AML-193 (cell line): ENCODE results near the gene DRD4.

Experiments
- DNase-seq, 2 experiments: peaks; one replicate each; lab custom pipeline; 2025; lab: John Stamatoyannopoulos, UW

Gene DRD4

GRCh38 chr11:610146-610801 lies 26.8 kb upstream of the DRD4 start:
- no peak for DNase-seq

GRCh38 chr11:611001-611996 lies 25.8 kb upstream of the DRD4 start:
- no peak for DNase-seq

DNA sequence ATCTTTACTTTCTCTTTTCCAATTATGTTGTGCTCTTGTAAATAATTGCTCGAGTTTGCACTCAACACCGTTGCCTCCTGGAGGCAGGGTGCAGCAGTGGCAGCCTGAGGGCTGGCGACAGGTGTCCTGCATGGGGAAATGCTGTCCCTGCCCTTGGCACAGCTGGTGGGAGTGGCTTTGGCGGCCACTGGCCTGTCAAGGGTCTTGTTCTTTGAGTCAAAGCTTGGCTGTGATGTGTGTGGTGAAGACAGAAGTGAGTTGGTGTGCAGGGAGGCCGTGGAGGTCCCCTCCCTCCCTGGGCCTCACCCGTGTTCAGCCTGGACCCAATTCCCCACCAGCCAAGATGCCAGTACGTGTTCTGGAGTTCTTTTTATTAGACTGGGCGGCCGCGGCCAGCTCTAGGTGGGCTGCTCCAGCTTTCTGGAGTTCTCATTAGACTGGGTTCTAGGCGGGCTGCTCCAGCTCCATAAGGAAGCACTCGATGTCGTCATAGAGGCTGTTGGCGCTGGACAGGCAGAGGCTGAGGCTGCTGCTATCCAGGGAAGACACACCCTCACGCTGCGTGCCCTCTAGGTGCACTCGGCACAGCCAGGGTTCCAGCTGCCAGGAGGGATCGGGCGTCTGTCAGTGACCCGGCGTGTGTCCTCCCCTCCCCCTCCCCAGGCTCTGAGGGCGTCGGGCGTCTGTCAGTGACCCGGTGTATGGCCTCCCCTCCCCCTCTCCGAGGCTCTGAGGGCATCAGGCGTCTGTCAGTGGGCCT lies 24.7 kb upstream of the DRD4 start:
- DNase-seq = no peak

DNA sequence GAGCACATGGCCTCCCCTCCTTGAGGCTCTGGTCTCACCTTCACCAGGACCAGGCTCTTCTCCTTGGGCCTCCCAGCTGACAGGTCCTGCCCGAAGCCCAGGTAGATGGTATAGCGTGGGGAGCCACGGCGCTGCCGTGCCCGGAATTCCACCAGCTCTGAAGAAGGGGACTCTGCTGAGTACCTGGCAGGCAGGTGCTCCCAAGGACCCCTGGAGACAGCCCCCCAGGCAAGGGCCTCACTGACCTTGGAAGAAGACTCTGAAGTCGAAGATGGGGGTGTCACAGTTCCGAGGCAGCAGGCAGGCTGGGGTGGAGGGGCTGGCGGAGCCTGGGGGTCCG lies 24.1 kb upstream of the DRD4 start:
- no peak for DNase-seq

DNA sequence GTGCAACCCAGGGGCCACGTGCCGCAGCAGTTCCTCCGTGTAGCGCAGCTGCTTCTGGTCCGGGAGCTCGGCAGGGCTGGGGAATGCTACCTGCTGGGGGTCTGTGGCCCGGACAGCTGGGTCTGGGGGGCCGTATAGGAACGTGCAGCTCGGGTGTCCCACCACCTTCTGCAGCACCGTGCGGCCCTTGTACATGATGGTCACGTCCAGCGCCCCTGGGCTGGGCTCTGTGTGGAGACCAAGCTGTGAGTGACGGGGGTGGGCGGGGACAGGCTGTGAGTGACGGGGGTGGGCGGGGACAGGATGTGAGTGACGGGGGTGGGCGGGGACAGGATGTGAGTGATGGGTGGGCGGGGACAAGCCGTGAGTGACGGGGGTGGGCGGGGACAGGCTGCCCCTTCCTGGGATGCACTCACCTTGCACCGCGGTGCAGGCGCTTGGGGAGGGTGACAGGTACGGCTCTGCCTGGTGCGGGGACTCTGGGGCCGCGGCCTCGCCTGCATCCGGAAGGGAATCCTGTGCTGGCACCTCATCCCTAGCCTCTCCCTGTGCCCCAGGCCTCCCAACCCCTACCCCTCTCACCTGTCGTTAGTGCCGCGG lies 23.6 kb upstream of the DRD4 start:
- DNase-seq = no peak

GRCh38 chr11:614021-614622 lies 22.9 kb upstream of the DRD4 start:
- no peak for DNase-seq

DNA sequence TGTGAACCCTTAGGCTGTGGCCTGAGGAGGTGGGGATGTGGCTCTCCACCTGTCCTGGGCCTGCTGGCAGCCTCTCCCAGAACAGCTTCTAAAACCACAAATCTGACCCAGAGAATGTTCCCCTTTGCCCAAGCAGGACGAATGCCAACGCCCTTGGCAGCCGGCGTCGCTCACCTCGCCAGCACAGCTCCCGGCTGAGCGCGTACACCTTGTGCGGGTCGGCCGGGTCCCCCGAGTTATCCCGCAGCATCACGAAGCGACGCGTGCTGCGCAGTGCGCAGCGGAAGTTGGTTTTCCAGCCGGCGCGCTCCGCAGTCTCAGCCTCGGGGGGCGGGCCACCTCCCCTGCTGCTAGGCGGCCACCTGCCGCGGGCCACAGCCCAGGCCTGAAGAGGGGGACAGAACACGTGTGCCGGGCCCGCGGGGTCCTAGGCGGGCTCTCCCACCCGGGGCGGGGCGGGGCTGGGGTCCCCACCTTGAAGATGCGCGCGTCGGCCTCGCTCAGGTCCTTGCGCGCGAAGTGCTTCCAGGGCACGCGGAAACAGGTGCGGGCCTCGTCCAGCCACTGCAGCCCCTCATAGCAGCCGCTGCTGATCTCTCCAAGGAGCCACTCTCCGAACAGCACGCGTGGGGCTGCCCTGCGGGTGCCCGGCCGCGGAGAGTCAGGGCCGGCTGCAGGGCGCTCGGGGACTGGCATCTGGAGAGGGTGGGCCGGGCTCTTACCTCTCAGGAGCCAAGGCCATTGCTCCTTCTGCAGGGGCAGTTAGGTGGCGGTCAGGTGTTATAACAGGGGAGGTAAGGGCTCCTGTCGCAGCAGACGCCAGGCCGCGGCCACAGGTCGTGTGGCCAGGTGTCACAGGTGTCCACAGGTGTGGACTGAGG lies 22.2 kb upstream of the DRD4 start:
- DNase-seq = no peak

DNA sequence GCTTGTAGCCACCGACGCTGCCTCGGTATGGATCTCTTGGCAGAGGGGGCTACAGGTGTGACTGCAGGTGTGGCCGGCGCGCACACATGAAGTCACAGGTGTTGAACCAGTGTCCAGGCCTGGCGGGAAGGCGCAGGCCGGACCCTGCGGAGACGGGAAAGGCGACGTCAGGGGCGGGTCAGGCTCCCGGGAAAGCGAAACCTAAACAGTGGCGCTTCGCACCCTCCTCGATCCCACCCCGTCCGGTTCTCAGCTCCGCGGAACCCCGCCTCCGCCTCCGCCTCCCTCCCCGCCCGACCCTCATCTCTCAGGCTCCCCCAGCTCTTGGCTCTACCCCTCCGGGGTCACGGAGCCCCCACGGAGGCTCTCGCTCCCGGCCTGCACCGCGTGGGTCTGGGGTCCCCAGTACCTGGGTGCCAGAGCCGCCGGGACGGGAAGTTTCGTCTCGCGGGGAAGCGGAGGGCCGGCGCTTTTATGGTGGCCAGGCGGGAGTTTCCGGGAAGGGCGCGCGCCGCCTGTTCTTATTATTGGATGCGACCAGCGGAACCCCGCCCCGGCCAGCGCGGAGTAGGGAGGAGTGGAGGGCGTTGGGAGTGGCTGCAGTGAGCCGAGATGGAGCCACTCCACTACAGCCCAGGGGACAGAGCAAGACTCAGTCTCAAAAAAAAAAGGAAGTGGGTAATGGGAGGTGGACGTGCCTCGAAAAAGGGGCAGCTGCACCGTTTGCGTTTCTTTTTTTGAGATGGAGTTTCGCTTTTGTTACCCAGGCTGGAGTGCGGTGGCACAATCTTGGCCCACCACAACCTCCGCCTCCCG lies 21.4 kb upstream of the DRD4 start, which contains the start of gene IRF7:
Gene IRF7, minus strand, starts transcription at position 447 of the 816 bp plus-strand sequence. CDS start 586 bp downstream, outside the sequence.
- peak; percentile 87 to 91 for DNase-seq

DNA sequence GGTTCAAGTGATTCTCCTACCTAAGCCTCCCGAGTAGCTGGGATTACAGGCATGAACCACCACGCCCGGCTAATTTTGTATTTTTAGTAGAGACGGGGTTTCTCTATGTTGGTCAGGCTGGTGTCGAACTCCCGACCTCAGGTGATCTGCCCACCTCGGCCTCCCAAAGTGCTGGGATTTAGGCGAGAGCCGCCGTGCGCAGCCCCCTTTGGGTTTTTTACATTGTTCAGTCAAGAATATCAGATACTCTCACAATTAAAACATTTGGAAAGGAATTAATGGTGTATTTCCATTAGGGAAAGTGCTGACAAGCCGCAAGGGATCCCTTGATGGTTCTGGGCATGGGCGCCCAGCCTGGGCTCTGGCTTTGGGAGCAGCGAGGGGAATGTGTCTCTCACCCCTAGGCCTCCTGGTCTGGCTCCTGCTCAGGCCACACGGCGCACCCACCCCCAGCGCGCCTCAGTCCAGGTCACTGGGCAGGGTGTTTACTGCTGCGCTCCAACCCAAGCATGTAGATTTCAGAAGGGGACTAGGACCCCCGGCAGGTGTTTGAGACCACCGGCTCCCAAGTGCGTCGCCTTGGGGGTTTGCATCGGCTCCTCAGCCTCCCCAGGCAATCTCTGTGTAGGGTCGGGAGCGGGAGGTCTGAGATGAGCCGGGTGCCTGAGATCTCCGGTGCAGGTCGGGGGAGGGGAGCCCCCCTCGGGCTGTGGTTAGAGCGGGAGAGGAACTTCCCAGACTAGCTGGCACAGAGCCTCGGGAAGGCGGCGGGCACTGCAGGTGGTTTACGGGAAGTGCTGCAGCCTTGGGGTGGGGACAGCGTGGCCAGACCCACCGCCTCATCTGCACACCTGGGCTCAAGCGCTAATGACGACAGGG lies 20.5 kb upstream of the DRD4 start:
- no peak for DNase-seq

GRCh38 chr11:617199-617911 lies 19.7 kb upstream of the DRD4 start:
- DNase-seq = no peak

GRCh38 chr11:617912-618682 lies 19.0 kb upstream of the DRD4 start:
- no peak for DNase-seq

- no peak for DNase-seq
Measured at GRCh38 chr11:618856-619627, 18.0 kb upstream of the DRD4 start.

DNA sequence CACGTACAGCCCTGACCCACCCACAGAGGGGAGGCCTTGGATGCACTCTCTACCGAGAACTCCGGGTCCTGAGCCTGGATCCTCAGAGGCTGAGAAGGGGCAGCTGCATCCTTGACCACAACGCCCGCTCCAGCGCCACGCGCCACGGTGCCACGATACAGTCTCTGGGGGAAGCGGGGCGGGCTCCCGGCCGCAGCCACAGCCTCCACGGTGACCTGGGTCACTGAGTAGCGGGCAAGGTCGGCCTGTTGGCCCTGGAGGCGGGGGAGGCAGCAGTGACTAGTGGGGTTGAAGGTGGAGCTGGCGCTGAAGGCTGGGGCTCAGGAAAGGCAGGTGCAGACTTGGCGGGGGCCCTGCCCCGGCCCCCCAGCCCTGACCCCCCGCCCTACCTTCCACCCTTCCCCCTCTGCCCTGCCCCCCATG lies 17.4 kb upstream of the DRD4 start:
- no peak for DNase-seq

- DNase-seq = no peak
Measured at GRCh38 chr11:620201-620600, 16.9 kb upstream of the DRD4 start.

- no peak for DNase-seq
Measured at GRCh38 chr11:620935-621814, 15.9 kb upstream of the DRD4 start.
